Neural cell (in vitro differentiated cells): ENCODE results near the gene SMG9. TPM values are rescaled to one million over a fixed set of nuclear protein-coding genes. Genes with fewer than 3 reads are reported as not detected.

Source experiments
- H2AFZ ChIP-seq: fragments of 200-600, 300-800 bp; sonication (generic), shearing (Covaris generic); 2 replicates; pipeline ENCODE4 v1.6.0; 2014; ENCODE audit warnings: low read depth, mild to moderate bottlenecking, antibody characterized with exemption, low read length, moderate library complexity
- H3F3A ChIP-seq: fragments of 200-600 bp; shearing (Covaris generic); 2 replicates; pipeline ENCODE4 v1.6.1; 2016; ENCODE audit warnings: mild to moderate bottlenecking, moderate library complexity, mixed read lengths, antibody characterized with exemption, low read length; ENCODE audit not compliant: insufficient read depth, poor library complexity, severe bottlenecking
- H3K27ac ChIP-seq: fragments of 200-600, 300-800 bp; sonication (generic), shearing (Covaris generic); 2 replicates; pipeline ENCODE4 v1.5.1; 2014; ENCODE audit warnings: mild to moderate bottlenecking, low read length, moderate library complexity
- H3K27me3 ChIP-seq: fragments of 300-800, 200-600 bp; sonication (generic), shearing (Covaris generic); 2 replicates; pipeline ENCODE4 v1.6.0; 2014; ENCODE audit warnings: mild to moderate bottlenecking, low read depth, low read length, moderate library complexity; ENCODE audit not compliant: insufficient read depth
- H3K36me3 ChIP-seq: fragments of 300-800, 200-600 bp; sonication (generic), shearing (Covaris generic); 2 replicates; pipeline ENCODE4 v1.5.1; 2014; ENCODE audit warnings: mild to moderate bottlenecking, antibody characterized with exemption, low read length, moderate library complexity; ENCODE audit not compliant: insufficient read depth
- H3K4me2 ChIP-seq: fragments of 300-800, 200-600 bp; sonication (generic), shearing (Covaris generic); 2 replicates; pipeline ENCODE4 v1.6.0; 2014; ENCODE audit warnings: mild to moderate bottlenecking, low read length
- H3K4me3 ChIP-seq: fragments of 300-800, 200-600 bp; sonication (generic), shearing (Covaris generic); 2 replicates; pipeline ENCODE4 v1.5.1; 2014; ENCODE audit warnings: mild to moderate bottlenecking, low read length, moderate library complexity
- H3K79me2 ChIP-seq: fragments of 200-600 bp; shearing (Covaris generic); replicated peaks from 2 replicates; pipeline ENCODE4 v1.6.0; 2014; ENCODE audit warnings: mild to moderate bottlenecking, low read length, moderate library complexity; ENCODE audit not compliant: insufficient read depth
- H3K9ac ChIP-seq: fragments of 300-800, 200-600 bp; sonication (generic), shearing (Covaris generic); 2 replicates; pipeline ENCODE4 v1.6.1; 2016; ENCODE audit warnings: mild to moderate bottlenecking, low read length, mixed read lengths
- H3K9me2 ChIP-seq: fragments of 200-600 bp; shearing (Covaris generic); 2 replicates; pipeline ENCODE4 v1.6.1; 2016; ENCODE audit warnings: mild to moderate bottlenecking, low read length, mixed read lengths; ENCODE audit not compliant: insufficient read depth
- H3K9me3 ChIP-seq: fragments of 200-600, 300-800 bp; sonication (generic), shearing (Covaris generic); 2 replicates; pipeline ENCODE4 v1.6.1; 2016; ENCODE audit warnings: mild to moderate bottlenecking, mixed run types, low read length, moderate library complexity, mixed read lengths
- H4K20me1 ChIP-seq: fragments of 200-600 bp; shearing (Covaris generic); 2 replicates; pipeline ENCODE4 v1.6.1; 2016; ENCODE audit warnings: mild to moderate bottlenecking, mixed run types; ENCODE audit not compliant: insufficient read depth
- CTCF ChIP-seq: fragments of 450-650 bp; IDR thresholded peaks from 2 replicates; pipeline ENCODE4 v1.5.1; 2014; ENCODE audit warnings: antibody characterized with exemption, mild to moderate bottlenecking, moderate library complexity; ENCODE audit not compliant: poor library complexity, severe bottlenecking
- EP300 ChIP-seq: fragments of 450-650 bp; conservative IDR thresholded peaks from 2 replicates; pipeline ENCODE4 v1.6.1; 2014; ENCODE audit warnings: antibody characterized with exemption, mild to moderate bottlenecking, moderate library complexity; ENCODE audit not compliant: poor library complexity, severe bottlenecking
- EZH2 ChIP-seq: fragments of 200-600, 300-800 bp; shearing (Covaris generic), sonication (generic); IDR thresholded peaks from 2 replicates; pipeline ENCODE4 v1.6.1; 2014; ENCODE audit warnings: antibody characterized with exemption, low read length, borderline replicate concordance, mild to moderate bottlenecking; ENCODE audit not compliant: insufficient read depth, poor library complexity, severe bottlenecking
- MXI1 ChIP-seq: fragments of 450-650 bp; conservative IDR thresholded peaks from 2 replicates; pipeline ENCODE4 v1.6.1; 2014; ENCODE audit warnings: antibody characterized with exemption, mild to moderate bottlenecking; ENCODE audit not compliant: poor library complexity, severe bottlenecking
- POLR2AphosphoS5 ChIP-seq: IDR thresholded peaks from 2 replicates; pipeline ENCODE4 v1.6.1; 2012
- RAD21 ChIP-seq: fragments of 450-650 bp; conservative IDR thresholded peaks from 2 replicates; pipeline ENCODE4 v1.6.1; 2014; ENCODE audit warnings: antibody characterized with exemption, mild to moderate bottlenecking, moderate library complexity
- REST ChIP-seq: IDR thresholded peaks from 2 replicates; pipeline ENCODE4 v1.6.1; 2012; ENCODE audit warnings: borderline replicate concordance
- SMC3 ChIP-seq: fragments of 450-650 bp; conservative IDR thresholded peaks from 2 replicates; pipeline ENCODE4 v1.6.1; 2014; ENCODE audit warnings: antibody characterized with exemption, mild to moderate bottlenecking, moderate library complexity; ENCODE audit not compliant: poor library complexity
- TAF1 ChIP-seq: IDR thresholded peaks from 2 replicates; pipeline ENCODE4 v1.6.1; 2012; ENCODE audit warnings: low read depth
- polyA plus RNA-seq: library from polyadenylated mRNA; depleted of rRNA; stranded (reverse); fragments of >200 nt; gene quantifications from 2 replicates; pipeline ENCODE4 v1.2.3, GENCODE V29; 2014

The SMG9 gene
- polyA plus RNA-seq, 1 donor from 2014 or later: 33.0 TPM

- no peak overlapping the region for H2AFZ ChIP-seq
- no peaks in the 10 kb centered on the region for H3F3A ChIP-seq
- H4K20me1 ChIP-seq: no peaks in the 10 kb centered on the region
- no peaks in the 10 kb centered on the region for H3K36me3 ChIP-seq
- no peak for TF ChIP-seq CTCF
- no peak for TF ChIP-seq MXI1
- TF ChIP-seq REST: no peak
- TF ChIP-seq RAD21: no peak
- no peak for TF ChIP-seq SMC3
- TF ChIP-seq TAF1: no peak
- TF ChIP-seq POLR2AphosphoS5: no peak
- no peak for TF ChIP-seq EZH2
- no peak for TF ChIP-seq EP300
- no peaks in the 10 kb centered on the region for H3K79me2 ChIP-seq
- H3K27ac ChIP-seq: no peak overlapping the region
- H3K9ac ChIP-seq: no peak overlapping the region
- no peak overlapping the region for H3K4me3 ChIP-seq
- no peaks in the 10 kb centered on the region for H3K27me3 ChIP-seq
- no peaks in the 10 kb centered on the region for H3K9me2 ChIP-seq
- no peak overlapping the region for H3K4me2 ChIP-seq
- no peaks in the 10 kb centered on the region for H3K9me3 ChIP-seq
These were observed 27.0 kb upstream of the SMG9 start for GRCh38 chr19:43781630-43782310.

GRCh38 chr19:43780706-43781525 lies 26.2 kb upstream of the SMG9 start, which contains the start of gene KCNN4:
TSS of gene KCNN4 (minus strand) at chr19:43780973. CDS start at chr19:43780861, 112 bp downstream.
- H3K9me3 ChIP-seq: no peaks in the 10 kb centered on the region
- H3K27me3 ChIP-seq: no peaks in the 10 kb centered on the region
- H4K20me1 ChIP-seq: no peaks in the 10 kb centered on the region
- TF ChIP-seq SMC3 (no peak), MXI1 (no peak), RAD21 (no peak), TAF1 (no peak), POLR2AphosphoS5 (no peak), EZH2 (no peak), CTCF (no peak), REST (no peak), EP300 (no peak)
- H3K4me3 ChIP-seq: no peak within 1 kb of the TSS
- H3K4me2 ChIP-seq: no peak within 1 kb of the TSS
- no peaks in the 10 kb centered on the region for H3K36me3 ChIP-seq
- H3K9ac ChIP-seq: no peak within 1 kb of the TSS
- no peak within 1 kb of the TSS for H3K27ac ChIP-seq
- no peak within 1 kb of the TSS for H2AFZ ChIP-seq
- H3F3A ChIP-seq: no peaks in the 10 kb centered on the region
- no peaks in the 10 kb centered on the region for H3K9me2 ChIP-seq
- no peaks in the 10 kb centered on the region for H3K79me2 ChIP-seq
